Measurements from ENCODE around the gene ERBB2. TPM values are rescaled to one million over a fixed set of nuclear protein-coding genes. Genes with fewer than 3 reads are reported as not detected.
A peak's percentile ranks its signal among the peaks of the same experiment; 100 is the strongest.
"Not testable (repeated sequence)": the region's sequence is repeated elsewhere in the genome, so short reads cannot be mapped to it uniquely, and the experiment has no call there.

Gene ERBB2
- total and polyA plus RNA-seq, 9 of the 15 experiments (the other 6 are each of a cell fraction or from before 2014, with no cell fraction given), result 0.74 to 5.6 (median 3.3) TPM

DNA sequence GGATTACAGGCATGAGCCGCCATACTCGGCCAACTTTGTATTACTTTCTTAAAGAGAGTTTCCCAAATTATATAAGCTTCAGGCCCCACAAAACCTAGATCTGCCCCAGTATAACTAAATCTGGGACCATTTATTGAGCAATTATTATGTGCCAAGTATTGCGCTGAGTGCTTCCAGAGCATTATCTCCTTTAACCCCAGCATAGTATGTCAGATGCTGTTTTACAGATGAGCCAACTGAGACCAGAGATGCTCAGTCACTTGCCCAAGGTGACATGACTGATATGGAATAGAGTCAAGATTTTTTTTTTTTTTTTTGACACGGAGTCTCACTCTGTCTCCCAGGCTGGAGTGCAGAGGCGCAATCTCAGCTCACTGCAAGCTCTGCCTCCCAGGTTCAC, 1.9 kb upstream of the ERBB2 start:
- H3K36me3 ChIP-seq (ENCODE audit: control insufficient read depth, insufficient read depth, low read length), result no peaks in the 10 kb centered on the region; the same call in 2 of the 3 replicates
- intact Hi-C loops (cut with micrococcal nuclease), result no loop called here
- no peak overlapping the region for H2AFZ ChIP-seq (ENCODE audit: low read depth, low read length)
- TF ChIP-seq ZNF384 (IDR thresholded peaks at IDR 0.05; ENCODE audit: low read depth, low read length), result peak; percentile 47; the same call in 1 of the 2 replicates
- no peak for TF ChIP-seq ZFP36 (IDR thresholded peaks at IDR 0.05; ENCODE audit: low read depth, low read length, partially characterized antibody)
- peak; percentile 58 to 70; a peak in 3 of 4 replicates for TF ChIP-seq KDM1A (IDR thresholded peaks at IDR 0.05)
- TF ChIP-seq TAL1 (IDR thresholded peaks at IDR 0.05), result peak; percentile 15; the same call in 1 of the 2 replicates
- TF ChIP-seq CTBP1 (IDR thresholded peaks at IDR 0.05; ENCODE audit: borderline replicate concordance), result no peak
- TF ChIP-seq CBFA2T2 (conservative IDR thresholded peaks at IDR 0.05), result peak; percentile 47; the same call in 1 of the 2 replicates
- no peak for TF ChIP-seq SREBF1 (IDR thresholded peaks at IDR 0.05; ENCODE audit: borderline replicate concordance, low read depth, low read length)
- peak; percentile 78 for TF ChIP-seq CBFA2T3 (IDR thresholded peaks at IDR 0.05)
- TF ChIP-seq NFIC (IDR thresholded peaks at IDR 0.05), result 0 out of 2 replicates have a peak, but pooled peaks have one; percentile 20
- no peak overlapping the region for H3K9ac ChIP-seq (ENCODE audit: insufficient read depth in 1 of 2, low read depth in 2 of 2, low read length in 2 of 2)
- no peak overlapping the region for H3K4me3 ChIP-seq
- no peaks in the 10 kb centered on the region for H3K9me1 ChIP-seq (ENCODE audit: control insufficient read depth, insufficient read depth, low read length)
- H3K27me3 ChIP-seq (ENCODE audit: control insufficient read depth in 2 of 2, insufficient read depth in 2 of 2, low read length in 2 of 2), result no peaks in the 10 kb centered on the region; a peak in 1 of 5 replicates
- no peaks in the 10 kb centered on the region for H4K20me1 ChIP-seq (replicated peaks; ENCODE audit: control insufficient read depth, insufficient read depth, low read length)
- H3K9me3 ChIP-seq (replicated peaks; ENCODE audit: control insufficient read depth, insufficient read depth, low read depth, low read length), result no peaks in the 10 kb centered on the region
- in situ Hi-C loops (cut with MboI), result no loop called here
- peaks cover 0 to 16% of the 10 kb centered on the region in 2 experiments; a peak in 2 of 5 replicates for H3K4me1 ChIP-seq (replicated peaks in 1 of 2; ENCODE audit: control insufficient read depth in 2 of 2, insufficient read depth in 2 of 2, low read length in 2 of 2)
- CTCF ChIA-PET (ENCODE audit: low intra/inter-chr PET ratio), result no interaction called here
- POLR2A ChIA-PET, result interaction anchor here (0.7 kb wide), 1 partner anchor 280 kb away, joined by 3 read pairs; no protein-coding TSS in a partner anchor
- no peak overlapping the region for H3K27ac ChIP-seq (ENCODE audit: extremely low read depth, low read depth, low read length)
- no TSS peak for BruUV-seq (replicated peaks)
- H3K4me2 ChIP-seq (ENCODE audit: insufficient read depth, low read length), result no peak overlapping the region
- WGBS (ENCODE audit: insufficient coverage, low coverage, missing lambda C conversion rate), result 29% methylated on average over 5 of the region's 5 CpGs
- no peak for FAIRE-seq
- no peaks in the 10 kb centered on the region for H3K79me2 ChIP-seq (ENCODE audit: control insufficient read depth, insufficient read depth, low read length)
- no peak for DNase-seq (ENCODE audit: extremely low read depth in 1 of 4, low spot score in 3 of 4)
- ATAC-seq, result no peak

DNA sequence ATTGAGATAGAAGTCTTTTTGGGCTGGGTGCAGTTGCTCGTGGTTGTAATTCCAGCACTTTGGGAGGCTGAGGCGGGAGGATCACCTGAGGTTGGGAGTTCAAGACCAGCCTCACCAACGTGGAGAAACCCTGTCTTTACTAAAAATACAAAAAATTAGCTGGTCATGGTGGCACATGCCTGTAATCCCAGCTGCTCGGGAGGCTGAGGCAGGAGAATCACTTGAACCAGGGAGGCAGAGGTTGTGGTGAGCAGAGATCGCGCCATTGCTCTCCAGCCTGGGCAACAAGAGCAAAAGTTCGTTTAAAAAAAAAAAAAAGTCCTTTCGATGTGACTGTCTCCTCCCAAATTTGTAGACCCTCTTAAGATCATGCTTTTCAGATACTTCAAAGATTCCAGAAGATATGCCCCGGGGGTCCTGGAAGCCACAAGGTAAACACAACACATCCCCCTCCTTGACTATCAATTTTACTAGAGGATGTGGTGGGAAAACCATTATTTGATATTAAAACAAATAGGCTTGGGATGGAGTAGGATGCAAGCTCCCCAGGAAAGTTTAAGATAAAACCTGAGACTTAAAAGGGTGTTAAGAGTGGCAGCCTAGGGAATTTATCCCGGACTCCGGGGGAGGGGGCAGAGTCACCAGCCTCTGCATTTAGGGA, 577 bp upstream of the ERBB2 start:
- CTCF ChIA-PET (ENCODE audit: low intra/inter-chr PET ratio); ATAC-seq; H3K9me1 ChIP-seq (ENCODE audit: control insufficient read depth, insufficient read depth, low read length); H3K79me2 ChIP-seq (ENCODE audit: control insufficient read depth, insufficient read depth, low read length); H3K27ac ChIP-seq (ENCODE audit: extremely low read depth, low read depth, low read length); H4K20me1 ChIP-seq (replicated peaks; ENCODE audit: control insufficient read depth, insufficient read depth, low read length); H3K9me3 ChIP-seq (replicated peaks; ENCODE audit: control insufficient read depth, insufficient read depth, low read depth, low read length); H3K36me3 ChIP-seq (ENCODE audit: control insufficient read depth, insufficient read depth, low read length); DNase-seq (ENCODE audit: extremely low read depth in 1 of 4, low spot score in 3 of 4); BruUV-seq (replicated peaks); H2AFZ ChIP-seq (ENCODE audit: low read depth, low read length); H3K4me3 ChIP-seq; intact Hi-C loops (cut with micrococcal nuclease); H3K27me3 ChIP-seq (ENCODE audit: control insufficient read depth in 2 of 2, insufficient read depth in 2 of 2, low read length in 2 of 2); H3K9ac ChIP-seq (ENCODE audit: insufficient read depth in 1 of 2, low read depth in 2 of 2, low read length in 2 of 2); in situ Hi-C loops (cut with MboI); H3K4me2 ChIP-seq (ENCODE audit: insufficient read depth, low read length); FAIRE-seq: not testable (repeated sequence)
- POLR2A ChIA-PET, result interaction anchor here (1.1 to 1.5 kb wide), 2 partner anchors 26 to 81 kb away, joined by 6 to 7 read pairs; no protein-coding TSS in a partner anchor
- H3K4me1 ChIP-seq (replicated peaks in 1 of 2; ENCODE audit: control insufficient read depth in 2 of 2, insufficient read depth in 2 of 2, low read length in 2 of 2), result peaks cover 0 to 16% of the 10 kb centered on the region in 2 experiments; a peak in 2 of 5 replicates
- 28% methylated on average over 11 of the region's 11 CpGs for WGBS (ENCODE audit: insufficient coverage, low coverage, missing lambda C conversion rate)
